HEK293T (cell line): Measurements from ENCODE around the gene TRAPPC12.

Experiments
- CTCF ChIA-PET: fragments of 350-600 bp; formaldehyde crosslinking; extraction: SDS; loops from one replicate; lab custom pipeline; 2021; ENCODE audit warnings: antibody characterized with exemption, inconsistent platforms; lab: Yijun Ruan, JAX
- POLR2A ChIA-PET: fragments of 350-600 bp; formaldehyde crosslinking; extraction: SDS; loops from one replicate; lab custom pipeline; 2020; ENCODE audit warnings: antibody characterized with exemption, inconsistent platforms; lab: Yijun Ruan, JAX
- DNase-seq: peaks from one replicate; pipeline ENCODE4 v3.0.0; 2012; ENCODE audit warnings: mixed read lengths; ENCODE audit errors: extremely low spot score
- ARNT ChIP-seq: fragments of 450-650 bp; IDR thresholded peaks from 2 replicates; pipeline ENCODE4 v1.6.1; 2017; ENCODE audit warnings: mild to moderate bottlenecking
- BHLHE40 ChIP-seq: fragments of 450-650 bp; IDR thresholded peaks from 2 replicates; pipeline ENCODE4 v1.6.1; 2016; ENCODE audit warnings: mild to moderate bottlenecking, moderate library complexity, borderline replicate concordance
- CTBP1 ChIP-seq: fragments of 450-650 bp; IDR thresholded peaks from 2 replicates; pipeline ENCODE4 v1.6.1; 2016; ENCODE audit warnings: borderline replicate concordance
- ELF4 ChIP-seq: fragments of 450-650 bp; IDR thresholded peaks from 2 replicates; pipeline ENCODE4 v1.6.1; 2017; ENCODE audit warnings: antibody characterized with exemption
- FOXA1 ChIP-seq: fragments of 450-650 bp; IDR thresholded peaks from 2 replicates; pipeline ENCODE4 v1.6.1; 2016; ENCODE audit warnings: mild to moderate bottlenecking
- FOXK2 ChIP-seq: fragments of 450-650 bp; IDR thresholded peaks from 2 replicates; pipeline ENCODE4 v1.6.1; 2016; ENCODE audit warnings: mild to moderate bottlenecking
- FOXM1 ChIP-seq: fragments of 450-650 bp; IDR thresholded peaks from 2 replicates; pipeline ENCODE4 v1.6.1; 2017; ENCODE audit warnings: mild to moderate bottlenecking, borderline replicate concordance
- HDGF ChIP-seq: fragments of 450-650 bp; IDR thresholded peaks from 2 replicates; pipeline ENCODE4 v1.6.1; 2017; ENCODE audit warnings: antibody characterized with exemption, borderline replicate concordance
- L3MBTL2 ChIP-seq: fragments of 450-650 bp; conservative IDR thresholded peaks from 2 replicates; pipeline ENCODE4 v1.6.1; 2016; ENCODE audit warnings: mild to moderate bottlenecking
- LEF1 ChIP-seq: fragments of 450-650 bp; IDR thresholded peaks from 2 replicates; pipeline ENCODE4 v1.6.1; 2017; ENCODE audit warnings: mild to moderate bottlenecking, borderline replicate concordance
- NFRKB ChIP-seq: fragments of 450-650 bp; IDR thresholded peaks from 2 replicates; pipeline ENCODE4 v1.6.1; 2016; ENCODE audit warnings: mild to moderate bottlenecking, moderate library complexity
- PKNOX1 ChIP-seq: fragments of 450-650 bp; IDR thresholded peaks from 2 replicates; pipeline ENCODE4 v1.6.1; 2016
- SP1 ChIP-seq: fragments of 450-650 bp; IDR thresholded peaks from 2 replicates; pipeline ENCODE4 v1.6.1; 2017
- SUZ12 ChIP-seq: fragments of 450-650 bp; IDR thresholded peaks from 2 replicates; pipeline ENCODE4 v1.6.1; 2016; ENCODE audit warnings: mild to moderate bottlenecking
- TARDBP ChIP-seq: fragments of 450-650 bp; IDR thresholded peaks from 2 replicates; pipeline ENCODE4 v1.6.1; 2016
- ZNF384 ChIP-seq: fragments of 450-650 bp; IDR thresholded peaks from 2 replicates; pipeline ENCODE4 v1.6.1; 2016

Gene TRAPPC12

DNA sequence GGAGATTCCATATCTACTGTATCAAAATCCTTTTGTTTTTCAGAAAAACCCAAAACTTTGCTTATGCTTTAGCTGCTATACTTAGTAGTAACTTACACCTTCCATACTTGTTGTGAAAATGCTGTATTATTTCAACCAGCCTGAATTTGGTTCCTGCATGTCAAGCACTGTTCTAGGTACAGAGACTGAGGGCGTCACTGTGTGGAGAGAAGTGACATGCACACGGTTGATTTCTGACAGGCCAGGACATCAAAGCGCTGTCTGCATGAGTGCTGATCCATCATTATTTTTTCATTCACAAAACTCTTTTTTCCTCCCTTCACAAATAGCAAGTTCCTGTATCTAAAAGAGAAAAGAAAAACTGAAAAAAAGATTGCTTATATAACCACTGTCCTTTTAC lies 31.6 kb downstream of the TRAPPC12 start:
- ChIA-PET CTCF (no interaction called here), POLR2A (no interaction called here)
- DNase-seq, result no peak
- TF ChIP-seq FOXM1, result no peak
- TF ChIP-seq BHLHE40, result no peak
- TF ChIP-seq SP1, result no peak

- TF ChIP-seq BHLHE40, result no peak
- no peak for TF ChIP-seq SUZ12
- no peak for TF ChIP-seq PKNOX1
- DNase-seq, result no peak
- ChIA-PET CTCF (interaction anchor here (1.3 kb wide), 1 partner anchor 10 kb away, joined by 3 read pairs; no protein-coding TSS in a partner anchor), POLR2A (no interaction called here)
Measured at GRCh38 chr2:3413697-3414096, 34.2 kb downstream of the TRAPPC12 start.

- DNase-seq, result no peak
- TF ChIP-seq HDGF (no peak), FOXM1 (no peak), NFRKB (no peak)
- ChIA-PET POLR2A (no interaction called here), CTCF (no interaction called here)
Measured at GRCh38 chr2:3414133-3414860, 34.8 kb downstream of the TRAPPC12 start.

- ChIA-PET POLR2A (no interaction called here), CTCF (no interaction called here)
- DNase-seq, result no peak
- TF ChIP-seq SUZ12 (no peak), SP1 (no peak), TARDBP (no peak), HDGF (no peak), FOXK2 (no peak), ARNT (no peak), FOXA1 (no peak), ELF4 (no peak), BHLHE40 (no peak), L3MBTL2 (no peak), ZNF384 (no peak), FOXM1 (no peak), NFRKB (no peak), PKNOX1 (no peak), CTBP1 (no peak), LEF1 (no peak)
Measured at GRCh38 chr2:3418766-3419404, 39.4 kb downstream of the TRAPPC12 start.

- ChIA-PET POLR2A (no interaction called here), CTCF (no interaction called here)
- no peak for DNase-seq
- TF ChIP-seq FOXM1 (no peak), PKNOX1 (no peak), SUZ12 (no peak)
Measured at GRCh38 chr2:3420076-3420768, 40.7 kb downstream of the TRAPPC12 start.

GRCh38 chr2:3420769-3421397 lies 41.4 kb downstream of the TRAPPC12 start:
- no peak for DNase-seq
- TF ChIP-seq BHLHE40 (no peak), SP1 (no peak), L3MBTL2 (no peak), FOXK2 (no peak), ELF4 (no peak), ZNF384 (no peak), CTBP1 (no peak), LEF1 (no peak), HDGF (no peak), ARNT (no peak), NFRKB (no peak), TARDBP (no peak), PKNOX1 (no peak), FOXM1 (no peak), FOXA1 (no peak), SUZ12 (no peak)
- ChIA-PET CTCF (no interaction called here), POLR2A (no interaction called here)
